ENCODE data around the gene DENND5A.

DNA sequence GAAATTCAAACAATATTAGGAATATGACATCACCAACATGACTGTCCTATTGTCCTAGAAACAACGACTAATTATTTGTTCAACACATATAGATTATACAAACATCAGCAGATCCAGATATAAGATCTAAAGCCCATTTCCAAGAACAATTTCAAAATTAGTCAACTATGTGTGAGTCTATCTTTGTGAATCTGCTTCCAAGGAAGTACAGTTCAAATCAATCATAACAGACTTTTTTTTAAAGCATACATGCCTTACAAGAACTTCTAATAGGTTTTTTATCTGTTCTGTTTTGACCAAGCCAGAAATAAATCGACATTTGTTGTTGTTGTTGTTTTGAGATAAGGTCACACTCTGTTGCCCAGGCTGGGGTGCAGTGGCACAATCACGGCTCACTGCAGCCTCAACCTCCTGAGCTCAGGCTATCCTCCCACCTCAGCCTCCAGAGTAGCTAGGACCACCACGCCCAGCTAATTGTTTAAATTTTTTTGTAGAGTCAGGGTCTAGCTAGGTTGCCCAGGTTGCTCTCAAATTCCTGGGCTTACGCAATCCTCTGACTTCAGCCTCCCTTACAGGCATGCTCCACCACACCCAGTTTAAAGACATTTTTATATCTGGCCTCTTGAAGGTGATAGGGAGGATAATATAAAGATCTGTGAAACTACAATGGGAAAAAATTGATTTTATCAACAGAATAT, 54.8 kb downstream of the DENND5A start:
- TF ChIP-seq, protein P1, sequence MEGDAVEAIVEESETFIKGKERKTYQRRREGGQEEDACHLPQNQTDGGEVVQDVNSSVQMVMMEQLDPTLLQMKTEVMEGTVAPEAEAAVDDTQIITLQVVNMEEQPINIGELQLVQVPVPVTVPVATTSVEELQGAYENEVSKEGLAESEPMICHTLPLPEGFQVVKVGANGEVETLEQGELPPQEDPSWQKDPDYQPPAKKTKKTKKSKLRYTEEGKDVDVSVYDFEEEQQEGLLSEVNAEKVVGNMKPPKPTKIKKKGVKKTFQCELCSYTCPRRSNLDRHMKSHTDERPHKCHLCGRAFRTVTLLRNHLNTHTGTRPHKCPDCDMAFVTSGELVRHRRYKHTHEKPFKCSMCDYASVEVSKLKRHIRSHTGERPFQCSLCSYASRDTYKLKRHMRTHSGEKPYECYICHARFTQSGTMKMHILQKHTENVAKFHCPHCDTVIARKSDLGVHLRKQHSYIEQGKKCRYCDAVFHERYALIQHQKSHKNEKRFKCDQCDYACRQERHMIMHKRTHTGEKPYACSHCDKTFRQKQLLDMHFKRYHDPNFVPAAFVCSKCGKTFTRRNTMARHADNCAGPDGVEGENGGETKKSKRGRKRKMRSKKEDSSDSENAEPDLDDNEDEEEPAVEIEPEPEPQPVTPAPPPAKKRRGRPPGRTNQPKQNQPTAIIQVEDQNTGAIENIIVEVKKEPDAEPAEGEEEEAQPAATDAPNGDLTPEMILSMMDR (IDR thresholded peaks at IDR 0.05): no peak
- no peak for TF ChIP-seq POLR2A (IDR thresholded peaks at IDR 0.05)

Measured in esophagus squamous epithelium (tissue), 4 donors.